Transverse colon (tissue), 4 donors: Measurements from ENCODE around the gene TBC1D13. TPM values are rescaled to one million over a fixed set of nuclear protein-coding genes. Genes with fewer than 3 reads are reported as not detected.

Experiments
- DNase-seq: peaks from one replicate; pipeline ENCODE4 v3.0.0-alpha.2; 2019
- H3K27ac ChIP-seq, 4 donors: fragments of 200-600 bp; sonication (generic); 2 replicates each; pipeline ENCODE4 v1.5.1; 2016 to 2018; ENCODE audit warnings: inconsistent platforms in 4 of 4
- H3K27me3 ChIP-seq: fragments of 200-600 bp; sonication (generic); 2 replicates; pipeline ENCODE4 v1.5.1; 2017; ENCODE audit warnings: inconsistent platforms
- H3K36me3 ChIP-seq, 4 donors: fragments of 200-600 bp; sonication (generic); 2 replicates each; pipeline ENCODE4 v1.5.1; 2017 to 2019; ENCODE audit warnings: inconsistent platforms in 4 of 4
- H3K4me1 ChIP-seq, 4 donors: fragments of 200-600 bp; sonication (generic); 2 replicates each; pipeline ENCODE4 v1.5.1; 2017 to 2020; ENCODE audit warnings: inconsistent platforms in 4 of 4
- H3K4me3 ChIP-seq, 4 donors: fragments of 200-600 bp; sonication (generic); 1 replicate in 1 of 4; 2 replicates in 3 of 4; pipeline versions ENCODE4 v1.5.1 to v1.6.1; 2017 to 2019; ENCODE audit warnings: inconsistent platforms in 4 of 4
- H3K9me3 ChIP-seq, 2 donors: fragments of 200-600 bp; sonication (generic); 2 replicates each; pipeline ENCODE4 v1.5.1; 2017 to 2019; ENCODE audit warnings: inconsistent platforms in 2 of 2
- CTCF ChIP-seq, 5 experiments: fragments of 200-600 bp in 3 of 5; fragments of 450-650 bp in 2 of 5; sonication (generic) in 3 of 5; IDR thresholded peaks; 1 replicate in 2 of 5; 2 replicates in 3 of 5; pipeline ENCODE4 v1.5.1; 2016 to 2017; ENCODE audit warnings: antibody characterized with exemption in 5 of 5, inconsistent platforms in 3 of 5, mild to moderate bottlenecking in 2 of 5, moderate library complexity in 1 of 5
- EP300 ChIP-seq: sonication (generic); formaldehyde crosslinking; IDR thresholded peaks from one replicate; pipeline ENCODE4 v1.6.1; 2017; ENCODE audit warnings: antibody characterized with exemption, low read depth
- POLR2A ChIP-seq: fragments of 450-650 bp; IDR thresholded peaks from one replicate; pipeline ENCODE4 v1.6.1; 2016; ENCODE audit warnings: antibody characterized with exemption, mild to moderate bottlenecking, moderate library complexity
- POLR2AphosphoS5 ChIP-seq, 3 donors: sonication (generic); formaldehyde crosslinking; IDR thresholded peaks; one replicate each; pipeline ENCODE4 v1.6.1; 2016; ENCODE audit warnings: antibody characterized with exemption in 3 of 3
- WGBS, 2 donors: methylation state at CpG; one replicate each; pipeline ENCODE4 v1.1.5; 2018; ENCODE audit warnings: low coverage in 1 of 2; 5-methylcytosine and 5-hydroxymethylcytosine counted together
- in situ Hi-C, 4 donors: fragments of 200-750 bp; cut with MboI; loops; one replicate each; pipeline versions ENCODE4 v1.15.0 to v1.15.1; 2017; ENCODE audit warnings: low sequenced_read_pairs in 3 of 4, low pct_ligation_motif_present in 1 of 4, low pct_unique_long_range_greater_than_20kb in 1 of 4
- intact Hi-C: fragments of 100-400 bp; cut with DNase I; formaldehyde crosslinking; loops from one replicate; pipeline ENCODE4 v1.15.1; 2023; ENCODE audit warnings: low total_unique reads
- total RNA-seq, 4 donors: library from RNA; depleted of rRNA; stranded (reverse); fragments of >200 nt; gene quantifications; one replicate each; pipeline ENCODE4 v1.1.0, GENCODE V29; 2016

The TBC1D13 gene
- total RNA-seq: 100 to 1,000 TPM in 1 of 4 donors, 10 to 100 TPM in 2, 1 to 10 TPM in 1; 9.6 to 244 (median 21.6) TPM

GRCh38 chr9:128786681-128787601, at the start of gene TBC1D13:
TSS of gene TBC1D13 (plus strand) at chr9:128787253. CDS start at chr9:128787354, 101 bp downstream.
- Histone ChIP-seq H3K4me1 (peaks cover 8 to 20% (median 11%) of the 10 kb centered on the region in 4 donors), H3K4me3 (peak within 1 kb of the TSS; percentile 65 to 98 (median 81)), H3K27ac (peak within 1 kb of the TSS; percentile 87 to 92 (median 89)), H3K36me3 (peaks cover 0 to 5% (median 2%) of the 10 kb centered on the region in 4 donors), H3K9me3 (no peaks in the 10 kb centered on the region), H3K27me3 (no peaks in the 10 kb centered on the region)
- 13 to 86% methylated on average over 5 to 40 of the region's 64 CpGs for WGBS, 2 donors
- intact Hi-C loops: loop anchor here (1.0 kb wide), 1 partner anchor 15 kb away; no protein-coding TSS in a partner anchor
- peak; percentile 91 for DNase-seq
- in situ Hi-C loops: no loop called here
- TF ChIP-seq CTCF (IDR thresholded peaks at IDR 0.05): no peak
- no peak for TF ChIP-seq EP300
- peak; percentile 61 to 76 (median 74) for TF ChIP-seq POLR2AphosphoS5 (IDR thresholded peaks at IDR 0.05)
- peak; percentile 60 for TF ChIP-seq POLR2A

GRCh38 chr9:128742401-128742800, 44.7 kb upstream of the TBC1D13 start:
- Histone ChIP-seq H3K4me3 (no peak overlapping the region), H3K36me3 (peaks cover 0 to 27% (median 5%) of the 10 kb centered on the region in 4 donors), H3K27me3 (no peaks in the 10 kb centered on the region), H3K27ac (no peak overlapping the region), H3K4me1 (no peaks in the 10 kb centered on the region), H3K9me3 (no peaks in the 10 kb centered on the region)
- no peak for DNase-seq
- in situ Hi-C loops: no loop called here
- no peak for TF ChIP-seq POLR2A
- TF ChIP-seq POLR2AphosphoS5 (IDR thresholded peaks at IDR 0.05): no peak
- no peak for TF ChIP-seq CTCF (IDR thresholded peaks at IDR 0.05)
- no peak for TF ChIP-seq EP300
- intact Hi-C loops: no loop called here
- WGBS, 2 donors: 85 to 90% methylated on average over 2 to 18 of the region's 20 CpGs

- intact Hi-C loops: no loop called here
- no peak for TF ChIP-seq EP300
- TF ChIP-seq CTCF (IDR thresholded peaks at IDR 0.05): no peak
- no peak for TF ChIP-seq POLR2AphosphoS5 (IDR thresholded peaks at IDR 0.05)
- no peak for TF ChIP-seq POLR2A
- H3K36me3 ChIP-seq: peaks cover 0 to 26% (median 5%) of the 10 kb centered on the region in 4 donors
Observed at GRCh38 chr9:128743421-128743820, 43.6 kb upstream of the TBC1D13 start.

GRCh38 chr9:128747241-128747640, 39.8 kb upstream of the TBC1D13 start:
- Histone ChIP-seq H3K4me1 (no peaks in the 10 kb centered on the region), H3K9me3 (no peaks in the 10 kb centered on the region), H3K27ac (no peak overlapping the region), H3K27me3 (no peaks in the 10 kb centered on the region), H3K36me3 (peaks cover 0 to 30% (median under 1%) of the 10 kb centered on the region in 4 donors), H3K4me3 (no peak overlapping the region)
- no peak for DNase-seq
- in situ Hi-C loops (no loop called here), intact Hi-C loops (no loop called here)
- no peak for TF ChIP-seq CTCF (IDR thresholded peaks at IDR 0.05)
- WGBS, 2 donors: 100% methylated on average over 1 of the region's 1 CpG; no CpG with 5 or more reads in 1 of the 2 donors

More at GRCh38 chr9:128743421-128743820, 43.6 kb upstream of the TBC1D13 start:
- H3K4me1 ChIP-seq: no peaks in the 10 kb centered on the region
- no peak for DNase-seq
- H3K4me3 ChIP-seq: no peak overlapping the region
- H3K9me3 ChIP-seq: no peaks in the 10 kb centered on the region
- WGBS, 2 donors: 93 to 100% methylated on average over 1 of the region's 1 CpG
- H3K27me3 ChIP-seq: no peaks in the 10 kb centered on the region
- in situ Hi-C loops: no loop called here
- H3K27ac ChIP-seq: no peak overlapping the region
